PFSK-1 (cell line): ENCODE results near the gene EEF2.

Experiments used
- POLR2AphosphoS5 ChIP-seq: IDR thresholded peaks from 2 replicates; pipeline ENCODE4 v1.6.1; 2012; ENCODE audit warnings: low read depth, mild to moderate bottlenecking, control low read depth, low read length, moderate library complexity
- REST ChIP-seq, 2 experiments: IDR thresholded peaks; 2 replicates each; pipeline versions ENCODE4 v1.6.1 to v1.8.0; 2011 to 2012; ENCODE audit warnings: low read depth in 2 of 2, low read length in 2 of 2, control low read depth in 1 of 2, inconsistent platforms in 1 of 2, mild to moderate bottlenecking in 1 of 2, moderate library complexity in 1 of 2; ENCODE audit not compliant: insufficient read depth in 1 of 2

GRCh38 chr19:3975637-3976087 is 9.6 kb downstream of the EEF2 start:
- peak; percentile 63; the same call in 1 of the 2 replicates for TF ChIP-seq POLR2AphosphoS5
- no peak for TF ChIP-seq REST (IDR thresholded peaks at IDR 0.05; ENCODE audit: insufficient read depth in 1 of 2, low read depth in 2 of 2, low read length in 2 of 2)
